Measurements from ENCODE around the gene PRKD2.
A peak's percentile ranks its signal among the peaks of the same experiment; 100 is the strongest.

Gene PRKD2

DNA sequence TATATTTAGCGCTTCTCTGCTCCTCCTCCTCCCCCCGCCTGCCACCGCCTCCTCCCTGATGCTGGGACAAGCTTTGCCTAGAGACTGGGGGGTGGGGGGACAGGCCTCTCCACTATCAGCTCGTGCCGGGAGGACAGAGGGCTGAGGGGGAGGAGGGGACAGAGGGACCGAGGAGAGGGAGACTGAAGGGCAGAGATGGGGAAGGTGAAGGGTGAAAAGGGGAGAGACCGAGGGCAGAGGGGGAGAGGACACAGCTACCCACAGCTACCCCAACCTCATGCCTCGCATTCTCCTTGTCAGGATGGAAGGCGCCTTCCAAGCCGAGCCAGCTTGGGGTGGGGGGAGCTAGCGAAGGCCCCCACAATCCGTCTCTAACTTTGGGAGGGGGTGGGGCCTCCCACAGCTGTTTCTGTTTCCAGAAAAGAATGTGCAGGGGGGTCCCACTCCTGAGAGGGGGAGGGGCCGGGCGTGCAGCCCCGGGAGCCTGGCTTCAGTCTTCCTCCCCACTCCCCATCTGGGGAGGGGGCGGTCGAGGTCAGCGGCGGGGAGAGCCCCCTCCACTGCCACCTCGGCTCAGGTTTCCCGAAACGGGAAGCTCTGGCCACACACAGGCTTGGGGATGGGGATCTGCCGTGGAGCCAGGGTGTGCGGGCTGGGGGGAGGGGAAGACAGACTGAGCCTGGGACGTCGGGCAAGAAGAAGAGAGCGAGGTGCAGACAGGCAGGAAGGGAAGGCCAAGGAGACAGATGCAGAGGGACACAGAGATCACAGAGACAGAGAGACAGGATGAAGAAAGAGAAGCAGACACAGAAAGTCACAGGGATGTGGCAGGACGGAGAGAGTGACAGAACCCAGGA lies 57.5 kb downstream of the PRKD2 start:
- Histone ChIP-seq H3K4me3 (ENCODE audit: low read depth, low read length) (no peak overlapping the region), H3K9me3 (ENCODE audit: control insufficient read depth, insufficient read depth, low read depth, low read length) (no peaks in the 10 kb centered on the region), H3K27ac (ENCODE audit: extremely low read depth, low read depth, low read length) (no peak overlapping the region), H3K36me3 (ENCODE audit: control insufficient read depth in 2 of 2, insufficient read depth in 1 of 2, low read length in 2 of 2) (no peaks in the 10 kb centered on the region; a peak in 1 of 3 replicates), H3K4me1 (ENCODE audit: control insufficient read depth, insufficient read depth, low read length) (peaks cover 21% of the 10 kb centered on the region)
- ChIA-PET CTCF (interaction anchor here (0.6 to 7.6 kb wide), 5 partner anchors 28 to 312 kb away, joined by 3 to 327 read pairs (median 4); partner anchors contain the start of gene PPP5C), POLR2A (interaction anchor here (1.5 kb wide), 1 partner anchor 27 kb away, joined by 7 read pairs; no protein-coding TSS in a partner anchor)
- no peak for TF ChIP-seq ZNF2 (tag by site-specific recombination; IDR thresholded peaks at IDR 0.05)
- no peak for TF ChIP-seq ZBTB7A (tag by site-specific recombination; IDR thresholded peaks at IDR 0.05; ENCODE audit: low read depth)
- TF ChIP-seq ZNF776 (tag by site-specific recombination; IDR thresholded peaks at IDR 0.05; ENCODE audit: borderline replicate concordance), result no peak
- TF ChIP-seq ZNF585B (tag by site-specific recombination; IDR thresholded peaks at IDR 0.05), result no peak
- no peak for TF ChIP-seq ZBTB1 (tag by site-specific recombination; IDR thresholded peaks at IDR 0.05)
- no peak for TF ChIP-seq WT1 (tag by site-specific recombination; IDR thresholded peaks at IDR 0.05)
- no peak for TF ChIP-seq YY2 (tag by site-specific recombination; IDR thresholded peaks at IDR 0.05)
- TF ChIP-seq, protein P1, sequence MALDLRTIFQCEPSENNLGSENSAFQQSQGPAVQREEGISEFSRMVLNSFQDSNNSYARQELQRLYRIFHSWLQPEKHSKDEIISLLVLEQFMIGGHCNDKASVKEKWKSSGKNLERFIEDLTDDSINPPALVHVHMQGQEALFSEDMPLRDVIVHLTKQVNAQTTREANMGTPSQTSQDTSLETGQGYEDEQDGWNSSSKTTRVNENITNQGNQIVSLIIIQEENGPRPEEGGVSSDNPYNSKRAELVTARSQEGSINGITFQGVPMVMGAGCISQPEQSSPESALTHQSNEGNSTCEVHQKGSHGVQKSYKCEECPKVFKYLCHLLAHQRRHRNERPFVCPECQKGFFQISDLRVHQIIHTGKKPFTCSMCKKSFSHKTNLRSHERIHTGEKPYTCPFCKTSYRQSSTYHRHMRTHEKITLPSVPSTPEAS (tag by site-specific recombination; IDR thresholded peaks at IDR 0.05), result peak; percentile 66
- TF ChIP-seq ZNF174 (tag by site-specific recombination; IDR thresholded peaks at IDR 0.05), result no peak
- no peak for TF ChIP-seq ZNF623 (tag by site-specific recombination; IDR thresholded peaks at IDR 0.05)
- peak; percentile 85 for TF ChIP-seq PRDM1 (tag by site-specific recombination; IDR thresholded peaks at IDR 0.05)
- TF ChIP-seq BCL11A (tag by site-specific recombination; IDR thresholded peaks at IDR 0.05; ENCODE audit: low read depth), result no peak
- TF ChIP-seq ZNF530 (tag by site-specific recombination; IDR thresholded peaks at IDR 0.05; ENCODE audit: low read depth), result no peak
- TF ChIP-seq TCF7L2 (IDR thresholded peaks at IDR 0.05; ENCODE audit: borderline replicate concordance, low read depth, low read length), result no peak
- TF ChIP-seq, protein P2, sequence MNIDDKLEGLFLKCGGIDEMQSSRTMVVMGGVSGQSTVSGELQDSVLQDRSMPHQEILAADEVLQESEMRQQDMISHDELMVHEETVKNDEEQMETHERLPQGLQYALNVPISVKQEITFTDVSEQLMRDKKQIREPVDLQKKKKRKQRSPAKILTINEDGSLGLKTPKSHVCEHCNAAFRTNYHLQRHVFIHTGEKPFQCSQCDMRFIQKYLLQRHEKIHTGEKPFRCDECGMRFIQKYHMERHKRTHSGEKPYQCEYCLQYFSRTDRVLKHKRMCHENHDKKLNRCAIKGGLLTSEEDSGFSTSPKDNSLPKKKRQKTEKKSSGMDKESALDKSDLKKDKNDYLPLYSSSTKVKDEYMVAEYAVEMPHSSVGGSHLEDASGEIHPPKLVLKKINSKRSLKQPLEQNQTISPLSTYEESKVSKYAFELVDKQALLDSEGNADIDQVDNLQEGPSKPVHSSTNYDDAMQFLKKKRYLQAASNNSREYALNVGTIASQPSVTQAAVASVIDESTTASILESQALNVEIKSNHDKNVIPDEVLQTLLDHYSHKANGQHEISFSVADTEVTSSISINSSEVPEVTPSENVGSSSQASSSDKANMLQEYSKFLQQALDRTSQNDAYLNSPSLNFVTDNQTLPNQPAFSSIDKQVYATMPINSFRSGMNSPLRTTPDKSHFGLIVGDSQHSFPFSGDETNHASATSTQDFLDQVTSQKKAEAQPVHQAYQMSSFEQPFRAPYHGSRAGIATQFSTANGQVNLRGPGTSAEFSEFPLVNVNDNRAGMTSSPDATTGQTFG (tag by site-specific recombination; IDR thresholded peaks at IDR 0.05; ENCODE audit: borderline replicate concordance), result no peak
- TF ChIP-seq ZNF292 (tag by site-specific recombination; IDR thresholded peaks at IDR 0.05; ENCODE audit: borderline replicate concordance, low read depth), result no peak
- peak; percentile 88 for TF ChIP-seq ZNF777 (tag by site-specific recombination; IDR thresholded peaks at IDR 0.05; ENCODE audit: borderline replicate concordance)
- 0 out of 2 replicates have a peak, but pooled peaks have one; percentile 19 for TF ChIP-seq ZXDB (tag by site-specific recombination; IDR thresholded peaks at IDR 0.05)
- 0 out of 2 replicates have a peak, but pooled peaks have one; percentile 11 for TF ChIP-seq EGR2 (tag by site-specific recombination; IDR thresholded peaks at IDR 0.05; ENCODE audit: low read depth)
- TF ChIP-seq ZNF157 (tag by site-specific recombination; IDR thresholded peaks at IDR 0.05), result no peak
- no peak for TF ChIP-seq HOXA7 (CRISPR knock-in tag; IDR thresholded peaks at IDR 0.05; ENCODE audit: borderline replicate concordance)
- TF ChIP-seq ZFHX2 (tag by site-specific recombination; conservative IDR thresholded peaks at IDR 0.05), result 0 out of 2 replicates have a peak, but pooled peaks have one; percentile 12
- TF ChIP-seq SCRT2 (tag by site-specific recombination; IDR thresholded peaks at IDR 0.05), result no peak
- 0 out of 2 replicates have a peak, but pooled peaks have one; percentile 20 for TF ChIP-seq KLF9 (tag by site-specific recombination; IDR thresholded peaks at IDR 0.05; ENCODE audit: low read depth)
- peak; percentile 79 for TF ChIP-seq ZNF600 (tag by site-specific recombination; IDR thresholded peaks at IDR 0.05)
- TF ChIP-seq ZNF341 (tag by site-specific recombination; IDR thresholded peaks at IDR 0.05; ENCODE audit: low read depth), result peak; percentile 49; the same call in 1 of the 2 replicates
- TF ChIP-seq, protein P3, sequence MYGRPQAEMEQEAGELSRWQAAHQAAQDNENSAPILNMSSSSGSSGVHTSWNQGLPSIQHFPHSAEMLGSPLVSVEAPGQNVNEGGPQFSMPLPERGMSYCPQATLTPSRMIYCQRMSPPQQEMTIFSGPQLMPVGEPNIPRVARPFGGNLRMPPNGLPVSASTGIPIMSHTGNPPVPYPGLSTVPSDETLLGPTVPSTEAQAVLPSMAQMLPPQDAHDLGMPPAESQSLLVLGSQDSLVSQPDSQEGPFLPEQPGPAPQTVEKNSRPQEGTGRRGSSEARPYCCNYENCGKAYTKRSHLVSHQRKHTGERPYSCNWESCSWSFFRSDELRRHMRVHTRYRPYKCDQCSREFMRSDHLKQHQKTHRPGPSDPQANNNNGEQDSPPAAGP (tag by site-specific recombination; IDR thresholded peaks at IDR 0.05), result no peak
- TF ChIP-seq, protein P4, sequence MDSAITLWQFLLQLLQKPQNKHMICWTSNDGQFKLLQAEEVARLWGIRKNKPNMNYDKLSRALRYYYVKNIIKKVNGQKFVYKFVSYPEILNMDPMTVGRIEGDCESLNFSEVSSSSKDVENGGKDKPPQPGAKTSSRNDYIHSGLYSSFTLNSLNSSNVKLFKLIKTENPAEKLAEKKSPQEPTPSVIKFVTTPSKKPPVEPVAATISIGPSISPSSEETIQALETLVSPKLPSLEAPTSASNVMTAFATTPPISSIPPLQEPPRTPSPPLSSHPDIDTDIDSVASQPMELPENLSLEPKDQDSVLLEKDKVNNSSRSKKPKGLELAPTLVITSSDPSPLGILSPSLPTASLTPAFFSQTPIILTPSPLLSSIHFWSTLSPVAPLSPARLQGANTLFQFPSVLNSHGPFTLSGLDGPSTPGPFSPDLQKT (IDR thresholded peaks at IDR 0.05; ENCODE audit: borderline replicate concordance, low read depth, low read length), result no peak
- TF ChIP-seq ZNF394 (tag by site-specific recombination; IDR thresholded peaks at IDR 0.05; ENCODE audit: borderline replicate concordance), result peak; percentile 16; the same call in 1 of the 2 replicates
- no peak for TF ChIP-seq ZNF670 (tag by site-specific recombination; IDR thresholded peaks at IDR 0.05; ENCODE audit: low read depth)
- TF ChIP-seq ZSCAN16 (tag by site-specific recombination; IDR thresholded peaks at IDR 0.05), result no peak
- no peak for TF ChIP-seq ZNF16 (tag by site-specific recombination; IDR thresholded peaks at IDR 0.05; ENCODE audit: low read depth)
- TF ChIP-seq ZNF629 (tag by site-specific recombination; IDR thresholded peaks at IDR 0.05), result no peak
